NK-92 treated with Interleukin-12 subunit alpha and Interleukin-12 subunit beta, amount 100 ng/mL, for 24 hours (cell line): ENCODE results near the gene C14orf180.

Source experiments
- DNase-seq: peaks from one replicate; lab custom pipeline; 2025; lab: John Stamatoyannopoulos, UW

C14orf180 gene

GRCh38 chr14:104561632-104562495 lies 17.7 kb upstream of the C14orf180 start:
- no peak for DNase-seq

- DNase-seq, result no peak
These were observed 17.0 kb upstream of the C14orf180 start for GRCh38 chr14:104562606-104563005.

- no peak for DNase-seq
These were observed 16.3 kb upstream of the C14orf180 start for GRCh38 chr14:104563191-104563741.

GRCh38 chr14:104563742-104564615 lies 15.6 kb upstream of the C14orf180 start:
- peak; percentile 12 for DNase-seq

GRCh38 chr14:104564744-104565679 lies 14.6 kb upstream of the C14orf180 start:
- no peak for DNase-seq

GRCh38 chr14:104567141-104567956 lies 12.2 kb upstream of the C14orf180 start:
- no peak for DNase-seq

GRCh38 chr14:104567957-104568225 lies 11.7 kb upstream of the C14orf180 start:
- no peak for DNase-seq

- no peak for DNase-seq
These were observed 10.9 kb upstream of the C14orf180 start for GRCh38 chr14:104568620-104569019.

- no peak for DNase-seq
These were observed 10.1 kb upstream of the C14orf180 start for GRCh38 chr14:104569435-104569834.

GRCh38 chr14:104571246-104571645 lies 8.3 kb upstream of the C14orf180 start:
- no peak for DNase-seq

GRCh38 chr14:104572024-104572626 lies 7.4 kb upstream of the C14orf180 start:
- no peak for DNase-seq

- DNase-seq, result no peak
These were observed 6.9 kb upstream of the C14orf180 start for GRCh38 chr14:104572668-104573067.

- DNase-seq, result no peak
These were observed 5.6 kb upstream of the C14orf180 start for GRCh38 chr14:104573930-104574329.

- no peak for DNase-seq
These were observed 5.0 kb upstream of the C14orf180 start for GRCh38 chr14:104574536-104574935.

- no peak for DNase-seq
These were observed 4.5 kb upstream of the C14orf180 start for GRCh38 chr14:104574978-104575583.

GRCh38 chr14:104576232-104576969 lies 3.2 kb upstream of the C14orf180 start:
- no peak for DNase-seq

GRCh38 chr14:104576970-104577332 lies 2.6 kb upstream of the C14orf180 start:
- DNase-seq, result no peak

GRCh38 chr14:104577426-104577825 lies 2.1 kb upstream of the C14orf180 start:
- DNase-seq, result no peak

GRCh38 chr14:104577847-104578301 lies 1.7 kb upstream of the C14orf180 start:
- DNase-seq, result no peak
